Left ventricle myocardium superior (tissue), 1 donor: ENCODE results near the gene C19orf73. TPM values are rescaled to one million over a fixed set of nuclear protein-coding genes. Genes with fewer than 3 reads are reported as not detected.
"Not testable (repeated sequence)": the region's sequence is repeated elsewhere in the genome, so short reads cannot be mapped to it uniquely, and the experiment has no call there.

Source experiments
- ATAC-seq: fragments of 200-7000 bp; cut with Tn5 transposase; one replicate; pipeline ENCODE4 v1.9.1; 2020; ENCODE audit warnings: mild to moderate bottlenecking, moderate library complexity
- DNase-seq: peaks from one replicate; pipeline ENCODE4 v3.0.0-alpha.2; 2020
- intact Hi-C: fragments of 100-400 bp; cut with micrococcal nuclease; formaldehyde crosslinking; loops from one replicate; pipeline ENCODE4 v1.11.0; 2022
- total RNA-seq: library from RNA; stranded (reverse); fragmentation: NEBNext Ultra II Directional; extraction: Animal tissue kit (Norgen Biotek cat#: 25700); gene quantifications from one replicate; pipeline ENCODE4 v1.2.1, GENCODE V29; 2021
- donor health status: DM: no; HTN: yes; CAD: no; lungs with severe emphysema.

C19orf73 gene
- total RNA-seq, 1 donor from 2014 or later = 1.2 TPM

DNA sequence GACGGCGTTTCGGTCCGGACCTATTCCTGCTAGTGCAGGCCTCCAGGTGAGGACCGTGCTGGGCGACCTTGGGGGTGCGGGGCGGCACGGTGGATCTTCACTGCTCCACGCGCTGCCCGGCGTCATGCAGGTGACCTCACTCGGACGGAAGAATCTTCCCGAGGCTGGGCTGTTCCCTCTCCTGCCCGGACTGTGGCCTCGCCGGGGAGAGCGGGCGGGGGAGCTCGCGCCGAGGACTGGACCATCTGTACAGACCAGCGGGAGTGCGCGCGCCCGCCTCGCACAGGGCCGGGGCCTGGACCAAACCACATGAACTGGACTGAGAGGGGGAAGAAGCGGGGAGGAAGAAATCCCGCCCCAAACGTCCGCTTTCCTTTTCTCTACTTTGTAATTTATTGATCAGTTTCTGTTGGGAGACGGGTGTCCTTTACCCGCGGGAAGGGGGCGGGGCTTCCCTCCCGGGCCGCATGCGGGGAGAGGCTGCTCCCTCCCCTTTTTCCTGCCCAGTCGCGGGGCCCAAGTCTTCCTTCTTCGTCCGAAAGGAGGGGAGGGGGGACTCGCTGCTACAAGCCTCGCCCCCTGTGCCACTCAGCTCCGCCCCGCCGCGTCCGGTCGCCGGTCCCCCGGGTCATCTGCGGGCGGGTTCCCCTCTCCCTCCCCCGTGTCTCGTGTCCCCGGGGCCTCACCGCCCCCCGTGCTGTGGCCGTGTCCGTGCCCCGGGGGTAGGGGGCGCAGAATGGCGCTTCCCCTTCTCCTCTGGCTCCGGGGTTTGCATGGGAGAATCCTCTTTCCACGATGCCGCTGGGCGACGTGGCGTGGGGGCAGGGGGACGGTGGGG, 31.4 kb upstream of the C19orf73 start:
- intact Hi-C loops = no loop called here
- peak; percentile 88 for DNase-seq
- peak; percentile 71 for ATAC-seq

DNA sequence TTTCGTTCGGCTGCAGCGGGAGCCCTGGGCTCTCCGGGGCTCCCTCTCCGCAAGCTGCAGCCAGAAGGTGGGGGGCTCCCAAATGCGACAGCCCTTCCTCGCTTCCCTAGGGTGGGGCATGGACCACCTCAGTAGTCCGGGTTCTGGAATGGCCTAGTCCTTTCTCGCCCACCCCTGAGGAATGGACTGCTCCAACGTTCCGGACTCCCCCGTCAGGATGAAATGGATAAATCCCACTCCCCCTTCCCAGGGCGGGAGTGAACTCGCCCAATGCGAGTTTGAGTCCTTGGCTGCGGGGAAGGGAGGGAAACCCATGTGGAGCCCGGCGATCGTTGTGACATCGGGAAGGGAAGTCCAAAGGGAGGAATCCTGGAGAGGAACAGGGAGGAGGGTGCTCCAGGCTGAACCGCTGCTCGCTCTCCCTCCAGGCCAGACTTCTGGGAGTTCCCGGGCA, 30.7 kb upstream of the C19orf73 start:
- intact Hi-C loops = loop anchor here (10.0 kb wide), 1 partner anchor 55 kb away; no protein-coding TSS in a partner anchor
- ATAC-seq = peak; percentile 48

DNA sequence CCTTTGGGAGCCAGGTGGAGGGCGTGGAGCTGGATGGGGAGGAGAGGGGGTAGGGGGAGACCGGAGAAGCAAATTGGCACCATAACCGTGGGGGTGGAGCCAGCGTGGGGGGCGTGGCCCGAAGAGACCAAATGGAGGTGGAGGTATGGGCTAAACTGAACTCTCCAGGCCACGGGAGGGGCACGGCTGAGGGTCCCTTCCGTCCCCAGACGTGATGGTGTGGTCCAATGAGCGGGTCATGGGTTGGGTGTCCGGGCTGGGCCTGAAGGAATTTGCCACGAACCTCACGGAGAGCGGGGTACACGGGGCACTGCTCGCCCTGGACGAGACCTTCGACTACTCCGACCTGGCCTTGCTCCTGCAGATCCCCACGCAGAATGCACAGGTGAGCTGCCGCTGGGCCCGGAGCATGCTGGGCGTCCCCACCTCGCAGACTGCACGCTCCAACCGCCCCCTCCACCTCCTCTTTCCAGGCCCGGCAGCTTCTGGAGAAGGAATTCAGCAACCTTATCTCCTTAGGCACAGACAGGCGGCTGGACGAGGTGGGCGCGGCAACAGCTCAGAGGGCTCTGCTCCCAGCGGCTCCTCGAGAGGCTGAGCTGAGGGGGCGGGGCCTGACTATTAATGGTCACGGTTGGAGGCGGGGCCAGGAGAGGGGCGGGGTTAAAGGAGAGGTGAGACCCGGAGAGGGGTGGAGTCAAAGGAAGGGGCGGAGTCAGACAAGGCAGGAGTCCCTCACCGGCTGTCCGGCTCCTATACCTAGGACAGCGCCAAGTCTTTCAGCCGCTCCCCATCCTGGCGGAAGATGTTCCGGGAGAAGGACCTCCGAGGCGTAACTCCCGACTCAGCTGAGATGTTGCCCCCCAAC, 30.1 kb upstream of the C19orf73 start:
- intact Hi-C loops = loop anchor here (10.0 kb wide), 1 partner anchor 54 kb away; no protein-coding TSS in a partner anchor
- peak; percentile 98 for DNase-seq
- ATAC-seq = peak; percentile 81

More for the DNA sequence above, 30.7 kb upstream of the C19orf73 start:
- peak; percentile 76 for DNase-seq

DNA sequence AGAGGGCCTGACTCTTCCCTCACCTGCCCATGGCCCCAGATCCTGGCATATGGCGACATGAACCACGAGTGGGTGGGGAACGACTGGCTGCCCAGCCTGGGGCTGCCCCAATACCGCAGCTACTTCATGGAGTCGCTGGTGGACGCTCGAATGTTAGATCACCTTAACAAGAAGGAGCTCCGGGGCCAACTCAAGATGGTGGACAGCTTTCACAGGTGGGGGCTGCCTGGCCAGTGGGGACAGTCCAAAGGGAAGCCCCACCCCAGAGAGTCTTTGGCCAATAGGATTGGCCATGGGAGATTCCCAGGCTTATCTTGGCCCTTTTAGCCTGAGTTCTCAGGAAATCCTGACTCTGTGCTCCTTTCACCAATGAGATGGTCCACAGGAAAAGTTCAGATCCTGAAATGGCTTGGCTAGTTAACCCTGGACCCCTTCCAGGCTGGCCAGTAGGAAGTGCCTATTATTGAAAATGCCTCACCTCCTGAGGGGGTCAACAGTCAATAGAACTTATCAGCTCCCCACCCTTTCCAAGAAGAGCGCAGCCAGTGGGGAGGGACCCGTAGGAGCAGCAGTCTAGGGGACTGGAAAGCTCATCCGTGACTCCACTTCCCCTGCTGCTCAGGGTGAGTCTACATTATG, 29.2 kb upstream of the C19orf73 start:
- ATAC-seq = no peak
- peak; percentile 36 for DNase-seq
- intact Hi-C loops = loop anchor here (10.0 kb wide), 1 partner anchor 53 kb away; no protein-coding TSS in a partner anchor

DNA sequence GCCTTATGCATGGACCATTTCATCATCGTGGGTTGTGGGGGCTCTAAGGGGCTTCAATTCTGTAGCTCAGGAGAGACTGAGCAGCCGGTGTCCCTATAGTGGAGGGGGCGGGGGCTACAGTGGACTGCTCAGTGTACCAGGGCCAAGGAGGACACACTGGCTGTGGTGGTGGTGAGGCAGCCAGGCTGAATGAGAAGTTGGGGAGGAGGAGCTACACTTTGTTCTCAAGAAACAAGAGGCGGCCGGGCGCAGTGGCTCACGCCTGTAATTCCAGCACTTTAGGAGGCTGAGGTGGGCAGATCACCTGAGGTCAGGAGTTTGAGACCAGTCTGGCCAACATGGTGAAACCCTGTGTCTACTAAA, 27.4 kb upstream of the C19orf73 start:
- DNase-seq = peak; percentile 33
- ATAC-seq = not testable (repeated sequence)
- intact Hi-C loops = loop anchor here (10.0 kb wide), 1 partner anchor 52 kb away; no protein-coding TSS in a partner anchor

DNA sequence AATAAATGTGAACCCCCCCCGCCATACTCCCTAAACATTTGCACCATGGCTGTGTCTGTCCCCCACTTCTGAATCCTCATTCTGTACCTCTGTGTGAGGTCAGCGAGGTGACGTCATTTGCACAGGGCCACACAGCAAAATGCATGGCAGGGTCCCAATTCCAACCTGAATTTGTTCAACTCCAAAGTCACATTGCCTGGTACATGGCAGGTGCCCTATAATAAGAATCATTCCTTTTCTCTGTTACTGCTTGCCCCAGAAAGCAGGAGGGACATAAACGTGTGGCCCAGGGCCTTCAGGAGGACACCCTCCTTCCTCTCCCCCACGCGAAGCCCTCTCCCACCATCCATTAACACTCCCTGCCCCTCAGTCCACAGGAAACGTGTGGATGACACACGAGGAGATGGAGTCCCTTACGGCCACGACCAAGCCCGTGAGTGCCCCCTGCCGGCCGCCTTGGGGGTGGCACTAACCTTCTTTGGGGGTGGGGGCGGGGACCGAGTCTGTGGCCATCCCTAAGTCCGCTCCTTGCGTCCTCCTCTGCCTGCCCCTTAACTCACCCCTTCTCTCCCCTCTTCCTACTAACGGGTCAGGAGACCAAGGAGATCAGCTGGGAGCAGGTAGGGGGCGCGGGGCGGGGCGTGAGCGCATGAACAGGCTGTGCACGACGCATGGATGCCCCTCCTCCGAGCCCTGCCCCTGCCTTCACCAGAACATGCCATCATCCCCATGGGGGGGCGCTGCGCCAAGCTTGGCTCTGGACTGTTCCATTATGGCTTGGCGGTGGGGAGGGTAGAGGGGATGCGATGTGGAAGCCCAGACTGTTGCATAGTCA, 26.8 kb upstream of the C19orf73 start:
- intact Hi-C loops = loop anchor here (10.0 kb wide), 1 partner anchor 51 kb away; no protein-coding TSS in a partner anchor
- DNase-seq (peak; percentile 89), ATAC-seq (peak; percentile 9)

DNA sequence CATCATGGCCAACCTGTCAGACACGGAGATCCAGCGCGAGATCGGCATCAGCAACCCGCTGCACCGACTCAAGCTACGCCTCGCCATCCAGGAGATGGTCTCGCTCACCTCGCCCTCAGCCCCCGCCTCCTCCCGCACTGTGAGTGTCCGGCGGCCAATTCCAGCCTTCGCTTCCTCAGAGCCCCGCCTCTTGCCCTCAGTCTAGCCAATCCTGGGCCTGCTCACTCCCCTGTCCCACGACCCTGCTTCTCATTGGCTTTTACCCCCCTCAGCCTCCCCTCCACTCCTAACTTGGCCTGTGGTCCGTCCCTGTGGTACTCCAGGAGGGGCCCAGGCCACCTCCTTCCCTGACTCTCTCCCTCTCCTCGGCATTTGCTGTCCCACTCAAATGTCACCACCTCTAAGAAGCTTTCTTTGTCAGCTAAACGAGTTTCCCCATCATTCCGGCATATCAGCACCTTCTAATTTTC, 24.0 kb upstream of the C19orf73 start:
- ATAC-seq (peak; percentile 98), DNase-seq (peak; percentile 94)
- intact Hi-C loops = loop anchor here (10.0 kb wide), 1 partner anchor 48 kb away; no protein-coding TSS in a partner anchor

DNA sequence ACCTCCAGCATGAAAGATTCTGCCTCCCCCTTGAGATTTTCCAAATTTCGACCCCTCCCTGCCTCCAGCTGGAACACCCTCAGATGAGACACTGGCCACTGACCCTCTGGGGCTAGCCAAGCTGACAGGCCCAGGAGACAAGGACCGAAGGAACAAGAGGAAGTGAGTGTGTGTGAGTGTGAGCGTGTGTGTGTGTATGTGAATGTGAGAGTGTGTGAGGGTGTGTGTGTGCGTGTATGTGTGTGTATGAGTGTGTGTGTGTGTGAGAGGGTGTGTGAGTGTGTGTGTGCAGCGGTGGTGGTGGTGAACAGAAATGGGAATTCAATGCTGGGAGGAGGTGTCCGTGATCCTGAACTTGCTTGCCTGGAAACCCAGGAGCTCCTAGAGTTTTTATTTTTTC, 22.4 kb upstream of the C19orf73 start:
- ATAC-seq = no peak
- no peak for DNase-seq
- intact Hi-C loops = loop anchor here (10.0 kb wide), 1 partner anchor 47 kb away; no protein-coding TSS in a partner anchor

DNA sequence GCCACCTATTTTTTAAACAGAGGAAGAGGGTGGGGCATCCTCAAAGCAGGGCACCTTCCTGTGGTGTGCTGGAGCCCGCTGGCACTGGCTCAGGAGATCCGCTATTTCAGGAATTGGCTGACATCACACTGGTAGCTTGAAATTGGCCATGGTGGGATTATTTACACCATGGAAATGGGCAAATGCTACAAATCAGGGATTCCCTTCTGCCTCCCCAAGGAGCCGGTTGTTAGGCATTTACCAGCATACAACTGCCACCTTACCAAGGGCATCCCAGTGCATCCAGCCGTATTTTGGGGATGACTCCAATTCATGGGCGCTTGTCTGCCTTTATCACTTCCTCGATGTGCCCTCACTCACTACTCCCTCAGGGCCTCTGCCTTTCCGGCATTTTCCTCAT, 22.0 kb upstream of the C19orf73 start:
- no peak for ATAC-seq
- intact Hi-C loops = loop anchor here (10.0 kb wide), 1 partner anchor 46 kb away; no protein-coding TSS in a partner anchor
- DNase-seq = no peak

DNA sequence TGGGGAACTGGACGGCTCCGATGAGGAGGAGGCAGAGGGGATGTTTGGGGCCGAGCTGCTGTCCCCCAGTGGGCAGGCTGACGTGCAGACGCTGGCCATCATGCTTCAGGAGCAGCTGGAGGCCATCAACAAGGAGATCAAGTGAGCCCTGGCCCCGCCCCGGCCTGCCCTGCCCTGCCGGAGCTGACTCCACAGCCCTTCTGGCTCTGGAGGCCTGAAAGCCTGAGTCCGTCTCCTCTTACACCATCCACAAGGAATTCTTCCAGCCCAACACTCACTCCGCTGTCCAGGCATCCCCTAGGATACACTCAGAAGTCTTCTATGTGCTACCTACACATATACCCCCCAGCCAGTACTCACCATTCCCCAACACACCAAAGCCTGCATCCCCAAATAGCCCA, 17.8 kb upstream of the C19orf73 start:
- DNase-seq = peak; percentile 89
- ATAC-seq = peak; percentile 81
- intact Hi-C loops = no loop called here

DNA sequence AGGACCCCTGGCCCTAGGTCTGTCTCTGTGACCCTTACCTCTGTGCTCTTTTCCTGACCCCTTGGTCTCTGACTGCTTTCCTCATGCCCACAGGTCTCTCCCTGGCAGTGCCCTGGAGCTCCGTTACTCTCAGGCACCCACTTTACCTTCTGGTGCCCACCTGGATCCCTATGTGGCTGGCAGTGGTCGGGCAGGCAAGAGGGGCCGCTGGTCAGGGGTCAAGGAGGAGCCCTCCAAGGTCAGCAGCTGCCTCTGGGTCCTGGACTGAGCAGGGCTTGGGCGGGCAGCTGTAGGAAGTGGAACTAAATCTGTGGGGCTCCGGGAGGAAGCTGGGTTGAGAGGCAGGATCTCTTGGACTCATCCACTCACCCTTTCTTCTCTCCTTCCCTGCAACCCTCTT, 16.7 kb upstream of the C19orf73 start:
- ATAC-seq = no peak
- intact Hi-C loops = no loop called here
- no peak for DNase-seq

DNA sequence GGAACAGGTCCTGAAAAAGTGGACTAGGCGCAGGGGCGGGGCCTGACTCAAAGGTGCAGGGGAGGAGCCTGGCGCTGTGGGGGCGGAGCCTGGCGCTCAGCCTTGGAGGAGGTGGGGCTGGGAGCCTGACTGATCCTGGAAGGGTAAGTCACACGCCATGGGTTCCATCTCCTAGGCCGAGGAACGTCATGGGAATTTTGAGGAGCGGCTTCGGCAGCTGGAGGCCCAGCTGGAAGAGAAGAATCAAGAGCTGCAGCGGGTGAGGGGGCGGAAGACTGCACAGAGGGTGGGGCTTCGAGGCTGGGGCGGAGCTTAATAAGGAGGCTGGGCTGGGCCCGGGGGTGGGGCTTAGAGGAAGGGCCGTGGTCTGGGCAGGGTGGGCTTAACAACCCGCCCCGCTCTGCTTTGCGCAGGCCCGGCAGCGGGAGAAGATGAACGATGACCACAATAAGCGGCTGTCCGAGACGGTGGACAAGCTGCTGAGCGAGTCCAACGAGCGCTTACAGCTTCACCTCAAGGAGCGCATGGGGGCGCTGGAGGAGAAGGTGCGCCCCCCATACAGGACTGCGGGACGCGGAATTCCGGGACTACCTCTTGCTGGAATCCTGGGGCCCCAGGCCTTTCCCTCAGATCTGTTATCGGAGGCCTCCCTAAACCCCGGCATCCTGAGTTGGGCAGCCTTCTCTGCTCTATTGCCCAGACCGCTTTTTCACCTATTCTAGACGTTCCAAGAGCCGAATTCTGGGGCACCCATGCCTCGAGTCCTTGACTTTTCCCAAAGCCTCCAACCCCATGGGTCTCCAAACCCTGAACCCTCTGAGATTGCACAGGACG, 14.9 kb upstream of the C19orf73 start:
- intact Hi-C loops = no loop called here
- peak; percentile 63 for ATAC-seq

DNA sequence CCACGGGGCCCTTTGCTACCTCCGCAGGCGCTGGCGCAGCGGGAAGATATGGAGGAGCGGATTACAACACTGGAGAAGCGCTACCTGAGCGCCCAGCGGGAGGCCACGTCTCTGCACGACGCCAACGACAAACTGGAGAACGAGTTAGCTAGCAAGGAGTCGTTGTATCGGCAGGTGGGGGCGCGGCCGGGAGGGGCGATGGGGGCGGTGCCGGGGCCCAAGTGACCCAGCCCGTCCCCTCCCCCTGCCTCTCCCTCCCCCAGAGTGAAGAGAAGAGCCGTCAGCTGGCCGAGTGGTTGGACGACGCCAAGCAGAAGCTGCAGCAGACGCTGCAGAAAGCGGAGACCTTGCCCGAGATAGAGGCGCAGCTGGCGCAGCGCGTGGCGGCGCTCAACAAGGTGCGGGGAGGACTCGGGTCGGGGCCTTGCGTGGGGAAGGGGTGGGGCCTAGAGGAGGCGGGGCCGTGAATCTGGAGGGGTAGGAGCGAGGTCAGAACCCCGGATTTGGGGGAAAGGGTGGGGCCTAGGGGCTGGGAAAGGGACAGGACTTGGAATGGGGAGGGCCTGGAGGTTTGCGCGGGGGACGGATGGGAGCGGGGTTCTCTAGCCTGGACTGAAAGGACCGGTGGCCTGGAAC, 14.1 kb upstream of the C19orf73 start:
- DNase-seq (peak; percentile 70), ATAC-seq (peak; percentile 38)
- intact Hi-C loops = no loop called here

More for the DNA sequence above, 14.9 kb upstream of the C19orf73 start:
- DNase-seq = peak; percentile 82

DNA sequence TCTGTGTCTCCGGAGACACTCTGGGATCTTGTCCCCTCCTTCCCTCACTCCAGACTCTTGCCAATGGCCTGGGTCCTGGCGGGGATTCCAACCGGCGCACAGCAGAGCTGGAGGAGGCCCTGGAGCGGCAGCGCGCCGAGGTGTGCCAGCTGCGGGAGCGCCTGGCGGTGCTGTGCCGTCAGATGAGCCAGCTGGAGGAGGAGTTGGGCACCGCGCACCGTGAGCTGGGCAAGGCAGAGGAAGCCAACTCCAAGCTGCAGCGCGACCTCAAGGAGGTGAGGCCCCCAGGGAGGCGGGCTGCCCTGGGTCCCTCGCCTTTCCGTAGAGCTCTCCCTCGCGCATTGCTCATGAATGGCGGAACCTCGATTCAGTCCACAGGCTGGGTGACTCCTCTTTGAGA, 11.4 kb upstream of the C19orf73 start:
- DNase-seq (no peak), ATAC-seq (no peak)
- intact Hi-C loops = no loop called here

DNA sequence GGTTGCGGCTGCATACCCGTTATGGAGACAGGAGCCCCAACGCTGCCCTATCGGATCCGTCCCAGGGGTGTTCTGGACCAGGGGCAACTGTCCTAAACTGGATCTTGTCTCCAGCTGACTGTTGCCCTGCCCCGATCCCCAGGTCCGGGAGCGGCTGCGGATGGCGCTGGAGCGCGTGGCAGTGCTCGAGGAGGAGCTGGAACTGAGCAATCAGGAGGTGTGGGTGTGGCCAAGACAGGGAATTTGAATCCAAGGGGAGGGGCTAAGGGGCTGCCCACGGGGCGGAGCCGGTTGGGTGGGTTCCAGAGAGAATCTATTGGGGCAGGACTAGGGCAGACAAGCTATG, 10.3 kb upstream of the C19orf73 start:
- intact Hi-C loops = no loop called here
- ATAC-seq (no peak), DNase-seq (no peak)

DNA sequence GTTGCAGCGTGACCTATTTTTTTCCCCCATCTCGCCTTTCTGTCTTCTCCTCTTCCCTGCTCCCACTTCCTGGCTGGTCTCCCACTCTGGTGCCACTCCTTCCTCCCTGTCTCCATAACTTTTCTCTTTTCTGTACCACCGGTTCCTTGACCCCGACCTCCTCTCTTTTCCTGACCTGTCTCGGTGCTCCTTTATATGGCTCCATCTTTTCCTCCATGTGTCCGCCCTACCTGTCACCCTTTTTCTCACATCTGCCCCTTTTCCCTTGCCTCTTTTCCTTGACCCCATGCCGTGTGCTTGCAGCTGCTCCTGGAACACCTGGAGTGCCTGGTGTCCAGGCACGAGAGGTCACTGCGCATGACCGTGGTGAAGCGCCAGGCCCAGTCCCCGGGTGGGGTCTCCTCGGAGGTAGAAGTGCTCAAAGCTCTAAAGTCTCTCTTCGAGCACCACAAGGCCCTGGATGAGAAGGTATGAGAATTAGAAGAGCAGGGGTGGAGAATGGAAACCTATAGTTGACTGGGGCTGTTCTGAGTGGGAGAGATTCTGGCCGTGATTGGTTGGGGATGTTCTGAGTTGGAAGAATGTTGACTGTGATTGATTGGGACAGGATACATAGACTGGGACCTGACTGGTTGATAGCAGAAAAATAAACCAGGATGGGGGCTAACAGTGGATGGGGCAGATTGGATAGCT, 9.7 kb upstream of the C19orf73 start:
- intact Hi-C loops = no loop called here
- no peak for ATAC-seq
- no peak for DNase-seq
